Caki2 (cell line): Measurements from ENCODE around the gene GPR173. TPM values are rescaled to one million over a fixed set of nuclear protein-coding genes. Genes with fewer than 3 reads are reported as not detected.

ENCODE experiments used
- DNase-seq: peaks from one replicate; pipeline ENCODE4 v3.0.0-alpha.2; 2015; ENCODE audit warnings: low read depth
- in situ Hi-C: cut with HindIII; loops from 2 replicates; pipeline ENCODE4 v1.10.0; 2016; ENCODE audit warnings: low sequenced_read_pairs, low pct_unique_long_range_greater_than_20kb, mixed read lengths
- total RNA-seq: library from RNA; depleted of rRNA; stranded (reverse); fragments of >200 nt; shearing (Covaris generic); gene quantifications from 2 replicates; pipeline ENCODE4 v1.2.3, GENCODE V29; 2014; ENCODE audit warnings: low replicate concordance

The GPR173 gene
- total RNA-seq, 1 experiment from 2014 or later, result not detected

GRCh38 chrX:53084863-53085262 is 36.3 kb downstream of the GPR173 start:
- DNase-seq, result no peak
- in situ Hi-C loops, result no loop called here

GRCh38 chrX:53085661-53086229 is 37.2 kb downstream of the GPR173 start:
- in situ Hi-C loops, result no loop called here
- DNase-seq, result no peak

- in situ Hi-C loops, result no loop called here
- DNase-seq, result no peak
Measured at GRCh38 chrX:53086464-53086863, 37.9 kb downstream of the GPR173 start.

GRCh38 chrX:53087388-53087831 is 38.8 kb downstream of the GPR173 start:
- in situ Hi-C loops, result no loop called here
- DNase-seq, result no peak

GRCh38 chrX:53088136-53088974 is 39.8 kb downstream of the GPR173 start:
- DNase-seq, result peak; percentile 61

GRCh38 chrX:53089224-53089842 is 40.7 kb downstream of the GPR173 start:
- DNase-seq, result peak; percentile 29
- in situ Hi-C loops, result no loop called here

More at GRCh38 chrX:53088136-53088974, 39.8 kb downstream of the GPR173 start:
- in situ Hi-C loops, result no loop called here

- no peak for DNase-seq
- in situ Hi-C loops, result no loop called here
Measured at GRCh38 chrX:53089925-53090324, 41.3 kb downstream of the GPR173 start.

- no peak for DNase-seq
Measured at GRCh38 chrX:53091354-53091753, 42.8 kb downstream of the GPR173 start.

GRCh38 chrX:53093177-53093655 is 44.6 kb downstream of the GPR173 start:
- in situ Hi-C loops, result no loop called here

More at GRCh38 chrX:53091354-53091753, 42.8 kb downstream of the GPR173 start:
- in situ Hi-C loops, result no loop called here

GRCh38 chrX:53093748-53094581 is 45.4 kb downstream of the GPR173 start, which contains the start of gene KANTR:
TSS of gene KANTR (plus strand) at chrX:53094142. CDS start at chrX:53124273, 30,131 bp downstream.
- in situ Hi-C loops, result no loop called here

More at GRCh38 chrX:53093177-53093655, 44.6 kb downstream of the GPR173 start:
- DNase-seq, result peak; percentile 78

GRCh38 chrX:53094582-53094905 is 46.0 kb downstream of the GPR173 start:
- in situ Hi-C loops, result no loop called here

More at GRCh38 chrX:53093748-53094581, 45.4 kb downstream of the GPR173 start, which contains the start of gene KANTR:
- peak; percentile 96 for DNase-seq

GRCh38 chrX:53095796-53096195 is 47.2 kb downstream of the GPR173 start:
- no peak for DNase-seq
- in situ Hi-C loops, result no loop called here

More at GRCh38 chrX:53094582-53094905, 46.0 kb downstream of the GPR173 start:
- no peak for DNase-seq

- in situ Hi-C loops, result no loop called here
- no peak for DNase-seq
Measured at GRCh38 chrX:53114864-53115549, 66.4 kb downstream of the GPR173 start.

- in situ Hi-C loops, result no loop called here
- DNase-seq, result no peak
Measured at GRCh38 chrX:53115550-53115874, 66.9 kb downstream of the GPR173 start.

- no peak for DNase-seq
- in situ Hi-C loops, result no loop called here
Measured at GRCh38 chrX:53116101-53116500, 67.5 kb downstream of the GPR173 start.

GRCh38 chrX:53122013-53122412 is 73.4 kb downstream of the GPR173 start:
- DNase-seq, result no peak
- in situ Hi-C loops, result no loop called here

- in situ Hi-C loops, result no loop called here
- no peak for DNase-seq
Measured at GRCh38 chrX:53125506-53125905, 76.9 kb downstream of the GPR173 start.

- in situ Hi-C loops, result no loop called here
Measured at GRCh38 chrX:53126377-53126776, 77.8 kb downstream of the GPR173 start.

More at GRCh38 chrX:53126377-53126776, 77.8 kb downstream of the GPR173 start:
- DNase-seq, result no peak
